Skeletal muscle tissue (tissue), 4 donors: ENCODE results near the gene C14orf180. TPM values are rescaled to one million over a fixed set of nuclear protein-coding genes. Genes with fewer than 3 reads are reported as not detected.
"Not testable (repeated sequence)": the region's sequence is repeated elsewhere in the genome, so short reads cannot be mapped to it uniquely, and the experiment has no call there.

Source experiments
- H3K27ac ChIP-seq: one replicate; pipeline ENCODE4 v1.7.0; 2013; ENCODE audit warnings: mild to moderate bottlenecking, low read depth, low read length, inconsistent platforms
- H3K27me3 ChIP-seq, 3 donors: one replicate each; pipeline ENCODE4 v1.7.0; 2013; ENCODE audit warnings: low read length in 3 of 3; ENCODE audit not compliant: control insufficient read depth in 3 of 3, insufficient read depth in 3 of 3
- H3K36me3 ChIP-seq, 3 donors: one replicate each; pipeline ENCODE4 v1.7.0; 2013; ENCODE audit warnings: low read length in 3 of 3; ENCODE audit not compliant: control insufficient read depth in 3 of 3, insufficient read depth in 3 of 3
- H3K4me1 ChIP-seq, 3 donors: one replicate each; pipeline ENCODE4 v1.7.0; 2013; ENCODE audit warnings: low read length in 3 of 3, mild to moderate bottlenecking in 3 of 3; ENCODE audit not compliant: control insufficient read depth in 3 of 3, insufficient read depth in 3 of 3
- H3K4me3 ChIP-seq, 3 donors: one replicate each; pipeline ENCODE4 v1.7.0; 2013; ENCODE audit warnings: low read length in 3 of 3
- H3K9ac ChIP-seq, 3 donors: one replicate each; pipeline ENCODE4 v1.7.0; 2013; ENCODE audit warnings: low read length in 3 of 3, mild to moderate bottlenecking in 3 of 3, moderate library complexity in 2 of 3, low read depth in 1 of 3
- H3K9me3 ChIP-seq, 3 donors: one replicate each; pipeline ENCODE4 v1.7.0; 2013; ENCODE audit warnings: low read length in 3 of 3; ENCODE audit not compliant: control insufficient read depth in 3 of 3
- total RNA-seq: library from RNA; depleted of rRNA; stranded (reverse); fragments of >200 nt; gene quantifications from one replicate; pipeline ENCODE4 v1.2.3, GENCODE V29; 2014
- donor health status: Osteomylitis.

Gene C14orf180
- total RNA-seq, 1 donor from 2014 or later, result 3.7 TPM

DNA sequence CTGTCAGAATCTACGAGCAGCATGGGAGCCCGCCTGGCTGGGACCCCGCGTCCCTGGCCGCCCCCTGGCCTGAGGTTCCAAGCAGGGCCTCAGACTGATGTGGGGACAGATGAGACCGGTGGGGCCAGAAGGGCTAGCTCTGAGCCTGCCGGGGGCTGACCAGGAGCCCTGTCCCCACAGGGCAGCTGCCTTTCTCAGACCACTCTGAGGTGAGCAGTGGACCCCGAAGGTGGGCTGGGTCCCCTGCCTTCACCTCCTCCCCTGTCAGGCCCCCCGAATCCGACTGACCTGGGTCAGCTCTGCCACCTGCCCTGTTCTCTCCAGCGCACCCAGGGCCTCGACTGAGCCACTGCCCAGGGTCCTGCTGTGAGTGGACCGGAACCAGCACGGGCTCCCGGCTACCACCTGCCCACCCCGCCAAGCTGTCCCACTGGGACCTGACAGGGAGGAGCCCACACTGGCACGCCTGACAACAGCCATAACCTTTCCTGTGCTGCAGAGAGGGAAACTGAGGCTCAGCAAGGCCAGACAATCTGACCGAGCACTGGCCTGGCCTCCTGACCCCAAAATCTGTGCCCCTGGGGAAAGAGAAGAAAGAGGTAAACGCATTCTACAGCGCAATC is 54.7 kb downstream of the C14orf180 start:
- Histone ChIP-seq H3K9ac (no peak overlapping the region), H3K4me3 (no peak overlapping the region), H3K9me3 (peaks cover 0 to under 1% (median 0%) of the 10 kb centered on the region in 3 donors), H3K27ac (no peak overlapping the region), H3K27me3 (peaks cover 16 to 46% (median 43%) of the 10 kb centered on the region in 3 donors), H3K36me3 (no peaks in the 10 kb centered on the region), H3K4me1 (no peaks in the 10 kb centered on the region)

DNA sequence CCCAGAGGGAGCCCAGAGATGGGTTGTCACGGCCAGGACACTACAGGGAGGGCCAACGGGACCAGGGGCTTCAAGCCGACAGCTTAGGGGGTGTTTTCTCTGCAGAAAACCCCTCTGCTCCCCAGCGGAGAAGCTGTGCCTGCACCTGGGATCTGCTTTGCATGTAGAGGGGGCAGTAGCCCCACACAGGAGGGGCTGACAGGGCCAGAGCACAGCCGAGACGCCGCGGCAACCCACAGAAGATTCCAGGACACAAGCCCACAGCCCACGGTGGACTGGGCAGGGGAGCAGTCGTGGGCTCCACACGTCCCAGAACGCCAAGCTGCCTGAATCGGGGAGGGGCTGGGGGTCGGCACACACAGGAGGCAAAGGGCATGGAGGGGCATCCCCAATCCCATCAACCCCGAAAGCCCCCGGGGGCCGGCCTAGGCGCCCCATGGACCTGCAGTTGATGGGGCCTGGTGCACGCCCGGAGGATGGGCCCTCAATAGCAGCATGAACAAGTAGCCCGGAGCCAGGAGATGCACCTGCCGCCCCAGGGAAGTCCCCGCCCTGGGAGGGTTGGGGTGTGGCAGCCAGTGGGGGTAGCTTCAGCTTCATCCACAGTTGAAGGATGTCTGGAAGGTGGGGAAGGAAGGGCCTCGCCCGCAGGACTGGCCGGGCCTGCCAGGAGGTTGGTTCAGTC is 55.5 kb downstream of the C14orf180 start:
- H3K27ac ChIP-seq, result no peak overlapping the region
- H3K4me3 ChIP-seq, result no peak overlapping the region
- peaks cover 21 to 54% (median 50%) of the 10 kb centered on the region in 3 donors for H3K27me3 ChIP-seq
- H3K9ac ChIP-seq, result no peak overlapping the region
- H3K9me3 ChIP-seq, result no peaks in the 10 kb centered on the region
- peaks cover 0 to under 1% (median 0%) of the 10 kb centered on the region in 3 donors for H3K4me1 ChIP-seq
- H3K36me3 ChIP-seq, result no peaks in the 10 kb centered on the region

DNA sequence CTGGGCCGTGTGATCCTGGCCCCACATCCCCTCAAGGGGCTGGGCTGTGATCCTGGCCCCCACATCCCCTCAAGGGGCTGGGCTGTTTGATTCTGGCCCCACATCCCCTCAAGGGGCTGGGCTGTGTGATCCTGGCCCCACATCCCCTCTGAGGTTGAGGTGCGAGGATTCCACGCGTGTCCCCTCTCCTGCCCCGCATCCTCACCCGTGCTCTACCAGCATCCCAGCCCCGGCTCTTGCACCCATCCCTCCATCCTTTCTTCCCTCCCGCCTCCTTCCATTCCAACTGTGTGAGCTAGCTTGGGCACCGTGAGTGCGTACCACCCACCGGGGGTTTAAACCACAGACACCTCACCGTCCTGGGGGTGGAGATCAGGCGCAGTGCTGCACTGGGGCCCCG is 56.2 kb downstream of the C14orf180 start:
- Histone ChIP-seq H3K27me3 (peaks cover 21 to 60% (median 57%) of the 10 kb centered on the region in 3 donors), H3K9me3 (no peaks in the 10 kb centered on the region), H3K36me3 (no peaks in the 10 kb centered on the region), H3K4me1 (peaks cover 0 to 4% (median 0%) of the 10 kb centered on the region in 3 donors), H3K27ac (no peak overlapping the region), H3K9ac (no peak overlapping the region), H3K4me3 (no peak overlapping the region)

DNA sequence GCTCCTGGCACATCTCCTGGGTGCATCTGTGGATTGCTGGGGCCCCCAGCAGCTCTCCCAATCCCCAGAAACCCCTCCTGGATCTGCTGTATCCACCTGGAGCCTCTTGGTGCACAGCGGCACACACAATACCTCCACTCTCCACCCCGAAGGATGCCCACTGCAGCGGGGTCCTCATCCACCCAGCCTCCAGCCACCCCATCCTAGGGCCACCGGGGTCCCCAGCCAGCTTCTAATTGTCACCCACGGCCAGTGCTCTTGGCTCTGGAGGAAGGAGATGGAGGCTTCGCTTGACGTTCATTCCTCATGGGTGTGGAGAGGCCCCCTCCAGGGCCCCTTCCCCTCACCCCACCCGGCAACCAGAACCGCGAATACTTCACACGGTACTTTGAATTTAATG is 56.6 kb downstream of the C14orf180 start:
- Histone ChIP-seq H3K4me3 (no peak overlapping the region), H3K9ac (no peak overlapping the region), H3K27me3 (peaks cover 21 to 60% (median 59%) of the 10 kb centered on the region in 3 donors), H3K27ac (no peak overlapping the region), H3K4me1 (peaks cover 0 to 4% (median 0%) of the 10 kb centered on the region in 3 donors), H3K36me3 (no peaks in the 10 kb centered on the region), H3K9me3 (no peaks in the 10 kb centered on the region)

DNA sequence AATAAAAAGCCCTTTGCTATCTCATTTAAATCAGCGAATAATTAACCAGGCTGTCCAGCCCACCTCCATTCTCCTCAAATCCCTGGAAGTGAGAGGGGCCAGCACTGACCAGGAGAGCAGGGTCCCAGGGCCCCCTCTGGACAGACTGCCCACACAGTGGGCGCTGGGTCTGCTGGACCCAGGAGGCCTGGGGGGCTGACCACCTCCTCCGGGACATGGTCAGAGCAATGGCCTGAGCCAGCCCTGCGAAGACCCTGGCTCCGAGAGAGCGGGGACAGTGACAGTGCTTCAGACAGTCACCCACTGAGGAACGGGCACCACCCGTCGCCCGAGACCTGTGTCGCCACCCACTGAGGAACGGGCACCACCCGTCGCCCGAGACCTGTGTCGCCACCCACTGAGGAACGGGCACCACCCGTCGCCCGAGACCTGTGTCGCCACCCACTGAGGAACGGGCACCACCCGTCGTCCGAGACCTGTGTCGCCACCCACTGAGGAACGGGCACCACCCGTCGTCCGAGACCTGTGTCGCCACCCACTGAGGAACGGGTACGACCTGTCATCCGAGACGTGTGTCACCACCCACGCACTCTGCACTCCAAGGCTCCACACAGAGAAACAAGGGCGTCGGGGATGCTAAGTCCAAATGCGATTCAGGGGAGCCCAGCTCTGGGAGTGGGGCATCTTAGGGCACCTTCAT is 57.4 kb downstream of the C14orf180 start:
- not testable (repeated sequence) for H3K4me3 ChIP-seq, H3K9me3 ChIP-seq
- H3K27me3 ChIP-seq, result peaks cover 21 to 61% (median 59%) of the 10 kb centered on the region in 3 donors

DNA sequence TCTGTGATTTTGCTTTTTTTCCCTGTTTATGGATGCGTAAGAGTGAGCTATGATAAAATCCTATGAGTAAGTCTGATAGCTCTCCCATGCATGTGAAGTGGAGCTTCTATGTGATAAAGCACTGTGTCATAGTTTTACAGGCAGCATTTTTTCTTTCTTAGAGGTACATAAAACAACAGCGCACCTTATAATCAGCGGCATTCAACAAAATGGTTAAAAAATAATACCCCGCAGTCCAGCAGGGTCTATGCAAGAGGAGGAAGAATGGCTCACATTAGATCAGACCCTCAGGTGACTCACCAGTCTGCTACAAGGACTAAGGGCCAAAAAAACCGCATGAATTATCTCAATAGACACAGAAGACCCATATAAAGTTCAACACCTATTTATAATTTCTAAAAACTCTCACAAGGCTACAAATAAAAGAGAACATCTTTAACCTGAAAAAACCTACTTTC is 58.0 kb downstream of the C14orf180 start:
- Histone ChIP-seq H3K4me1 (peaks cover 0 to 4% (median 0%) of the 10 kb centered on the region in 3 donors), H3K4me3 (no peak overlapping the region), H3K27me3 (peaks cover 21 to 67% (median 57%) of the 10 kb centered on the region in 3 donors), H3K9ac (no peak overlapping the region), H3K36me3 (no peaks in the 10 kb centered on the region), H3K27ac (no peak overlapping the region), H3K9me3 (no peaks in the 10 kb centered on the region)

More for the DNA sequence above, 57.4 kb downstream of the C14orf180 start:
- not testable (repeated sequence) for H3K4me1 ChIP-seq, H3K9ac ChIP-seq, H3K27ac ChIP-seq, H3K36me3 ChIP-seq

DNA sequence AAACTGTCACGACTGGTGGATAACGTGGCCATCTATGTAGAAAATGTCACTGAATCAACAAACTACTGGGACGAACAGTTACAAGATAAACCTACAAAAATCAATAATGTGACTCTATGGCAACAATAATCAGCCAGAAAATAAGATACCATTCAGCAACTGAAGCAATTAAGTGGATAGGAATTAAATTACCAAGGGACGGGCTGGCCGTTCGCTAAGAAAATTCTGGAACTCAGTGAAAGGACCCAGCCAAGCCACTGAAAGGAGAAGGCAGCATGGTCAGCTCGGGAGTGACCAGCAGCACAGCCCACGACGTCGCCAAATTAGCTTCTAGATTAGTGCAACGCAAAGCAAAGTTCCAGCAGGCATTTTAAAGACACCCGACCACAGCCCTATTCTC is 58.6 kb downstream of the C14orf180 start:
- Histone ChIP-seq H3K27ac (no peak overlapping the region), H3K36me3 (no peaks in the 10 kb centered on the region), H3K9ac (no peak overlapping the region), H3K4me3 (no peak overlapping the region), H3K4me1 (peaks cover 0 to 4% (median 0%) of the 10 kb centered on the region in 3 donors), H3K27me3 (peaks cover 21 to 65% (median 52%) of the 10 kb centered on the region in 3 donors), H3K9me3 (no peaks in the 10 kb centered on the region)

DNA sequence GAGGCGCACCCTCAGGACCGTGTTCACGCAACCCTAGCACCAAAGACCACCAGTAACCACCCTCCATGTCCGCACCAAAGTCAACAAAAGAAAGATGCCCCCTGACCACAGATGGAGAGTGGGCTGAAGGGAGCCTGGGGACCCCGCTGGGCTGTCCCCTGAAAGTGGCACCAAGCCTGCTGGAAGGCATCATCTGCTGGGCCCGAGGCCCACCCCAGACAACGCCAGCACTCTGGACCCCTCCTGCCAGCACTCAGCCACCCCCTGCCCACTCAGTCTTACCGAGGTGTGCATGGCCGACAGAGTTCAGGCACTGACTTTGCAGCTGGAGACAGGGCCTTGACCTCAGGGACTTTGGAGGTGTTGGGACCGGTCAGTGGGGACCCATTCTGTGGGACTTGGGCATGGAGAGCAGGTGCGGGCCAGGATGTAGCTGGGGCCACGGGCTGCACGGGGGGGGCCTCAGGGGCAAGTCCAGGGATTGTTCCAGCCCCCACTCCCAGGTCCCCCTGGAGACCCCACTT is 59.4 kb downstream of the C14orf180 start:
- H3K4me3 ChIP-seq, result no peak overlapping the region
- H3K4me1 ChIP-seq, result peaks cover 0 to 4% (median 0%) of the 10 kb centered on the region in 3 donors
- no peaks in the 10 kb centered on the region for H3K9me3 ChIP-seq
- no peak overlapping the region for H3K27ac ChIP-seq
- peaks cover 18 to 58% (median 47%) of the 10 kb centered on the region in 3 donors for H3K27me3 ChIP-seq
- H3K9ac ChIP-seq, result no peak overlapping the region
- H3K36me3 ChIP-seq, result no peaks in the 10 kb centered on the region

DNA sequence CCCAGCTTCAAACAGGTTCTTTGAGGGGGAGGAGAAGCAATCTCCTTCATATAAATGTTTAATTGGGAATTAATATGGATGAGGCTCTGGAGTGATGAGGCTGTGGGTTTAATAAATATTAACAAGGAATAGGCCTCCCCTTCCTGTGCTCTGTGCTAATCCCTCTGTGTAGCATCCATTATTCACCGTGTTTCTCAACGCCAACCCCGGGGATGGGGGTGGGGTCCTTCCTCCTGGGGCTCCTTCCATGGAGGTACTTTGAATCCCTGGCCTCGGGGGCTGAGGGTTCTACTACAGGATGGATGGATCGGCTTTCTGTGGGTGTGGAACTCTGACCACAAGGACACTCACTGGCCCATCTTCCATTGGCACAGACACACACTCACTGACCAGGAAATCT is 59.9 kb downstream of the C14orf180 start:
- peaks cover 18 to 53% (median 44%) of the 10 kb centered on the region in 3 donors for H3K27me3 ChIP-seq
- H3K27ac ChIP-seq, result no peak overlapping the region
- no peak overlapping the region for H3K9ac ChIP-seq

More for the DNA sequence above, 59.9 kb downstream of the C14orf180 start:
- Histone ChIP-seq H3K9me3 (no peaks in the 10 kb centered on the region), H3K4me1 (peaks cover 0 to 4% (median 0%) of the 10 kb centered on the region in 3 donors), H3K36me3 (no peaks in the 10 kb centered on the region), H3K4me3 (no peak overlapping the region)
